ENCODE measurements around the gene CCNJ. TPM values are rescaled to one million over a fixed set of nuclear protein-coding genes. Genes with fewer than 3 reads are reported as not detected.
A peak's percentile ranks its signal among the peaks of the same experiment; 100 is the strongest.
"Not testable (repeated sequence)": the region's sequence is repeated elsewhere in the genome, so short reads cannot be mapped to it uniquely, and the experiment has no call there.

The CCNJ gene
- total RNA-seq, result 11.8 TPM

DNA sequence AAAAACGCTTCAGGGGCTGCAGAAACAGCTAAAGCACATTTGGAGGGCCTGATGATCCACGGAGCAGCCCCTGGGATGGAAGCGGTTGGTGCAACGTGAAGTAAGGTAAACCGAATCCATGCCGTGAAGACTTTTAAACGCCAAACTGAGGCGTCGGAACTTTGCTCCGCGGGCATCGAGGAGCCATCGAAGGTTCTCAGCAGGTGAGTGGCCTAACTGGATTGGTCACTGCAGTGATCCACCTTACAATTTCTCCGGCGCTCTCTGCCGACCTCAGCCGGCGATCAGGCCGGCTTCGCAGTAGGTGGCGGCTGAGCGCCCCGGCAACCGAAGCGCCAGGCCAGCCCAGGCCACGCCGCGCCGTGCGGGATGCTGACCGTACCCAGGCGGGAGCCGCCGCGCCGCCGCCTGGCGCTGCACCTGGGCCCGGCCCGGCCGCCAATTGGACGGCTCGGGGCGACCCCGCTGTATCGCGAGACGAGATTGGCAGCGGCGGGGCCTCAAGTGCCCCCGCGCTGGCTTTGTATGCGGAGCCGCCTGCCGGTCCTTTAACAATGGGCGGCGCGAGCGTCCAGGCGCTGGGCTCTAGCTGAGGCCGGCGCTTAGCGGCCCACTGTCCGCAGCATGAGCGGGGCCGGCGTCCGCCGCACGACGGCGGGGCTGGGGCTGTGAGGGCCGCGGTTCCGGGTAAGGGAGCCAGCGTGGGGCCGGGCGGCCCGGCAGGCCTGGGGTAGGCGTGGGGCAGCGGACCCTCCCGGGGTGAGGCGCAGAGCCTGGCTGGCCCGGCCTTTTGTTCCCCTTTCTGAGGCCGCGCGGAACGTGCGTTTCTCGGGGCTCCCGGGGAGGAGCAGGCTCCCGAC lies at the start of gene CCNJ:
TSS of gene CCNJ (plus strand) at position 551 of the 860 bp plus-strand sequence. CDS start 811 bp downstream, outside the sequence.
- peak; percentile 68 to 90 (median 86) for DNase-seq (ENCODE audit: low read depth in 2 of 3, low spot score in 2 of 3)

DNA sequence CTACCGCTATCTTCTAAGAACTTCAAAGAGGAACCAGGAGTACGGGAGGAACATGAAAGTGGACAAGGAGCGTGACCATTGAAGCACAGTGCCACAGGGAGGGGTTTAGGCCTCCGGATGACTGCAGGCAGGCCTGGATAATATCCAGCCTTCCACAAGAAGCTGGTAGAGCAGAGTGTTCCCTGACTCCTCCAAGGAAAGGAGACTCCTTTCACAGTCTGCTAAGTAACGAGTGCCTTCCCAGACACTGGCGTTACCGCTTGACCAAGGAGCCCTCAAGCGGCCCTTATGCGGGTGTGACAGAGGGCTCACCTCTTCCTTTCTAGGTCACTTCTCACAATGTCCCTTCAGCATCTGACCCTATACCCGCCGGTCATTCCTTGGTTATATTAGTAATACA lies 49.0 kb upstream of the CCNJ start:
- DNase-seq (ENCODE audit: low read depth in 2 of 3, low spot score in 2 of 3), result not testable (repeated sequence)

DNA sequence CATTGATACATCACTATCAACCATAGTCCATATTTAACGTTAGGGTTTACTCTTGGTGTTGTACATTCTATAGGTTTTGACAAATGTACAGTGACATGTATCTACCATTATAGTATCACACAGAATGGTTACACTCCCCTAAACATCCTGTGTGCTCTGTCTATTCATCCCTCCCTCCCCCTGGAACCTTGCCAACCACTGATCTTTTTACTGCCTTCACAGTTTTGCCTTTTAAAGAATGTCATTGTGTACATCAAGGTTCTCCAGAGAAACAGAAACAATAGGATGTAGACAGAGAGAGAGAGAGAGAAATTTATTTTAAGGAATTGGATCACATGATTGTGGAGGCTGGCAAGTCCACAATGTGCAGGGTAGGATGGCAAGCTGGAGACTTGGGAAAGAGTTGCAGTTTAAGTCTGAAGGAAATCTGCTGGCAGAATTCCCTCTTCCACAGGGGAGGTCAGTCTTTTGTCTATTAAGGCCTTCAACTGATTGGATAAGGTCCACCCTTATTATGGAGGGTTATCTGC lies 45.1 kb upstream of the CCNJ start:
- no peak for DNase-seq (ENCODE audit: low read depth in 2 of 3, low spot score in 2 of 3)

GRCh38 chr10:96013956-96014355 lies 29.4 kb upstream of the CCNJ start:
- DNase-seq (ENCODE audit: low read depth in 2 of 3, low spot score in 2 of 3), result no peak

DNA sequence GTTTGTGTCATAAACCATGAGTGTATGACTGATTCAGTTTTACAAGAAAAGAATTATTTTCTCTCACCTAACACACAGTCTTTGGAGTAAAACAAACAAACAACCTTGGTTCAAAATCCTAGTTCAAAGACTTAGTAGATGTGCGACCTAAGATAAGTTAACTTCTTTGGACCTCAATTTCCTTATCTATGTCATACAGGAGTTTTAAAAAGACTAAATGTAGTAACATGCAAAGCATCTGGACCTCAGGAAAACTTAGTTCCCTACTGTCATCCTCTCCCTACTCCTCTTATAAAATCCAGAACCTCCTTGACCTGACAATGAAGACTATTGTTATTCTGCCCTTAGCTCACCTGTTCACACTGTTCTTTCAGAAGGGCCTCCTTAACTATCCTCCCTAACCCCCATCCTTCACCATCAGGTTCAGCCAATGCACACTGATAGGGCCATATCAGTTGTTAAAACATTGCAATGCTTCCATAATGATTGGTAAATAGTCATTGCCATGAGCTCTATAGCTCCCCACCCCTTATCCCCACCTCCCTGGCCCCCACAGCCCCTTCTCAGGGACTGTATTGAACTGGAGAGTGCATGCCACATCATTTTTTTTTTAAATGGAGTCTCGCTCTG lies 28.8 kb upstream of the CCNJ start:
- no peak for DNase-seq (ENCODE audit: low read depth in 2 of 3, low spot score in 2 of 3)

- DNase-seq (ENCODE audit: low read depth in 2 of 3, low spot score in 2 of 3), result peak; percentile 10 to 78 (median 60)
Measured at GRCh38 chr10:96017191-96017687, 26.1 kb upstream of the CCNJ start.

DNA sequence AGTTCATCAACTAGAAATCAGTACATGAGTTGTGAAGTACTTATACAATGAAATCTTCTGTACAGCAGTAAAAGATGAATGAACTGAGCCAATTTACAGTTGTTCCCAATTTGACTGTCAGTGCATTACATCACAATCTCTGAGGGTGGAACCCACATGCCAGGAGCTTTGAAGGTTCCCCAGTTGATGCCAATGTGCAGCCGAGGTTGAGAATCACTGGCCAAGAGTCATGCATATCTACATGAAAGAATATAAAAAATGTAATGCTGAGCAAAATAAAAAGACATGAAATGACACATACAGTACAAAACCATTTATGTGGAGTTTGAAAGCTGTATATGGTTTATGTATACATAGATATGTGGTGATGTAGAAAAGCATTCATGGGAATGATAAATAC lies 22.1 kb upstream of the CCNJ start:
- no peak for DNase-seq (ENCODE audit: low read depth in 2 of 3, low spot score in 2 of 3)

- no peak for DNase-seq (ENCODE audit: low read depth in 2 of 3, low spot score in 2 of 3)
Measured at GRCh38 chr10:96022739-96023138, 20.6 kb upstream of the CCNJ start.

DNA sequence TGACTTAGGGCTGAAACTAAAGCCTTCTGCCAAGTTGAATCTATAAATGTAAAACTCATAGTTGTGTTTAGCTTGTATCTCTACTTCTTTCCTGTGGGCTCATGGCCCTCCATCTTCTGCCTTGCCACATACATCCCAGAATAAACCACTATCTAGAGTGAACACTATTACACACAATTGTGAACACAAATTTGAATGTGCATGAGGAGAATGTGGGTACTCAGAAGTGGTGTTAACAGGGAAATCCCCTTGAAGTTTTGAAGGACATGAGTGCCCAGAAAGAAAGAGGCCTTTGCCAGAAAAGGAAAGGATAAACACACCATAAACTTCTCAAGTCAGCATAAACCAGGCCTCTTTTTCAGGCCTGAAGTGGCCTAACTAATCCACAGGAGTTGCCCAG lies 20.2 kb upstream of the CCNJ start:
- DNase-seq (ENCODE audit: low read depth in 2 of 3, low spot score in 2 of 3), result no peak

DNA sequence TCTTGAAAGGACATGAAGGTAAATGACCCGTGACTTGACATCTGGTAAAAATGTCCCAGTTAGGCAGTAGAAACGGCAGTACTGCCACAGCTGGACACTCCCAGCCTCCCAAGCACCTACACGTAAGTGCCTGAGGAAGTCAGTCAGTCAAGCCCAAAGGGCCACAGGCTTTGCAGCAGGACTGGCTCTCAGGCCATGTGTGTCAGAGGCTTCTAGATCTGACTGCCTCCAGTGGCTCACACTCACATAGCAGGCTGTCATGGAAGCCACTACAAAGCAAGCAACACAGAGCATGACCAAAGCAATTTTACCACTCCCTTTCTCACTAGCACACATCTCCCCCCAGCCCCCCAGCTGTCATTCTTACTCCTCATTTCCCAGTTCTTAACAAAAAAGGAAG lies 17.8 kb upstream of the CCNJ start:
- DNase-seq (ENCODE audit: low read depth in 2 of 3, low spot score in 2 of 3), result peak in 1 of 3 donors; percentile 18

DNA sequence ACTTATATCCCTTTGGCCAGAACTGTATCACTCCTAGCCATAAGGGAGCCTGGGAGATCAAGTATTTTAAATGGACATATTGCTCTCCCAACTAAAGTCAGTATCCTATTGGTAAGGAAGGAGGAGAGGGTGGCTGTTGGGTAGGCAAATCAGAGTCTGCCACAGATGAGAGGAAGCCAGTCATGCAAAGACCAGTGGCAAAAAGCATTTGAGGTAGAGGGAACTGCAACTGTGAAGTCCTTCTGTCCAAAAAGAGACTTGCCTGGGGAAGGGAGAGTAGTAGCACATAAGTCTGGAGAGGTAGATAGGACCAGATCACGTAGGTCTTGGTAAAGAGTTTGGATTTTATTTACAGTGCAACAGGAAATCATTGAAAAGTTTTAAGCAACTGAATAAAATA lies 8.8 kb upstream of the CCNJ start:
- no peak for DNase-seq (ENCODE audit: low read depth in 2 of 3, low spot score in 2 of 3)

DNA sequence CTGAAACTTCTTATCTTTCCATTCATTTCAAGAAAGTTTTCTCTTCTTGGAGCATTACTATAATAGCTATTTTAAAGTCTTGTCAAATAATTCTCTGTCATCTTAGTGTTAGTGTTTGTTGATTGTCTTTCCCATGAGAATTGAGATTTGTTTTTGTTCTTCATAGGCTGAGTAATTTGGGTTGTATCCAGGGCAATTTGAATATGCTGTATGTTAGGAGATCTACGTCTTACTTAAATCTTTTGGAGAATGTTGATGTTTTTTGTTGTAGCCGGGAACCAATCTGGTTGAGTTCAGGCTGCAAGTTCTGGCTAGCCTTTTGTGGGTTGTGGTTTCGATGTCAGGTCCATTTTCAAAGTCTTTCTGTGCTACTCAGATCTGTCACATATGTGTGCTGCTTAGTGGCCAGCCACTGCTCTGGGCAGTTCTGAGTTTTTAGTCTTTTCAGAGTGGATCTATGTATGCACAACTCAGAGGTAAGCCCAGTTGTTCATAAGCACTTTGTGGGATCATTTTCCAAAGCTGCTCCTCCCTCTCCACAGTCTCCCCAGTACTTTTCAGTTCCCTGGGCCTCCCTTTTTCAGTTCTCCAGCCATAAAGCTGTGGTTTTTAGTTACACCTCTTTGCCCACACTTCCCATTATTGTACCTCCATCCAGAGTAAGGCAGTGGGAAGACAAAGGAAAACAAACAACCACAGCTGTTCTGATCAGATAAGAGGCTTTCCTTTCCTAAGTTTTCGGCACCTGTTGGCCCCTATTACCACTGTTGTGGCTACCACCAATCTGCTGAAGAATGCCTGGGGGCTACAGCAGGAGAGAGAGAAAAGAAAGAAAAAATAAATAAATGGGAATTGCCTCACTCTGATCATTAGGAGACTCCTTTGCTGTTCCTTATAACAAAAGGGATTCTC lies 4.7 kb upstream of the CCNJ start:
- no peak for DNase-seq (ENCODE audit: low read depth in 2 of 3, low spot score in 2 of 3)

DNA sequence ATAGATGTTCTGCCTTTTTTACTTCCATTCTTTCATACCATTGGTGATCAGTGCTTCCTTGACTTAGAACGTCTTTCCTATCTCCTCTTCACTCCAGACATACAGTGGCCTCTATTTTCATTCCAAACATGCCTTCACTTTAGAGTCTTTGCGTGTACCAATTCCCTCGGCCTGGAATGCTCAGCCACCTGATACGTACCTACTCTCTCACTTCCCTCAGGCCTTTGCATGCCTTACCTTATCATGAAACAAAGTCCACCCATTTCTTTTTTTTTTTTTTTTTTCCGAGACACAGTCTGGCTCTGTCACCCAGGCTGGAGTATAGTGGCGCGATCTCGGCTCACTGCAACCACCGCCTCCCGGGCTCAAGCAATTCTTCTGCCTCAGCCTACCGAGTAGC lies 2.2 kb upstream of the CCNJ start:
- no peak for DNase-seq (ENCODE audit: low read depth in 2 of 3, low spot score in 2 of 3)

- peak; percentile 22 to 64 (median 44) for DNase-seq (ENCODE audit: low read depth in 2 of 3, low spot score in 2 of 3)
Measured at GRCh38 chr10:96043893-96044715, 721 bp downstream of the CCNJ start.

DNA sequence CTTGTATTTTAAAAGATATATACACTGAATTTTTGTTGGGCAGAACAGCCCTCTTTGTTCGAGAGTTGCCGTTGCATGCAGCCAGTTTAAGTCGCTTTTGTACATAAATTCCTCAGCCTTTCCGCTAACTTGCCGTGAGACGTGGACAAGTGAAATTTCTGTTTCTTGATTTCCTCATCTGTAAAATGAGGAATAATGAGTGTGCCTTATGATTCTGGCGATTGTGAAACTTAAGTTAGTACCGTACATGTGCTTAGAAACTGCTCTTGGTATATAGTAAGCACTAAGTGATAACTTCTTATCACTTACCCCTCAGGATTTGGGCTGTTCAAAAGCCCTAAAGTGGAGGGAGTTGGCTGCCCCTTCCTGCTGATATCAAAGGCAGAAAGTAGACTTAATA lies 1.4 kb downstream of the CCNJ start:
- DNase-seq (ENCODE audit: low read depth in 2 of 3, low spot score in 2 of 3), result peak in 1 of 3 donors; percentile 14

- no peak for DNase-seq (ENCODE audit: low read depth in 2 of 3, low spot score in 2 of 3)
Measured at GRCh38 chr10:96046546-96046945, 3.2 kb downstream of the CCNJ start.

DNA sequence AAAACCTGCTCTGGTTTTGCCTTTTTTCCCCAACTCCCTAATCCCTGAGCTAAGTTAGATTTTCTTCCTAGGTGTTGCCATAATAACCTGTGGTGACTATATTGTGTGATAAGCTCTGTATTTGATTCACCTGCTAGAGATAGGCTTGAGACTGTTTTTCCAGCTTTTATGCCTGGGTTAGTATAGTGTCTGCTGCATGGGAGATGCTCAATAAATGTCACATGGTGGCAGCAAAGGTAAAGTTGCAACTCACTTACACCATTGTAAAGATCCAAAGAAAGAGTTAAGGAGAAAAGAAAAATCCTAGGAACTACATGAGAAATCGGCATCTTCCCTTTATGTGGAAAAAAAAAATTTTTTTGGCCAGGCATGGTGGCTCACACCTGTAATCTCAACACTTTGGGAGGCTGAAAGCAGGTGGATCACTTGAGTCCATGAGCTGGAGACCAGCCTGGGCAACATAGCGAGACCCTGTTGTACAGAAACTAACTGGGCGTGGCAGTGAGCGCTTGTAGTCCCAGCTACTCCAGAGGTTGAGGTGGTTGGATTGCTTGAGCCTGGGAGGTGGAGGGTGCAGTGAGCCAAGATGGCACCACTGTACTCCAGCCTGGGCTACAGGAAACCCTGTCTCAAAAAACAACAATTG lies 3.7 kb downstream of the CCNJ start:
- no peak for DNase-seq (ENCODE audit: low read depth in 2 of 3, low spot score in 2 of 3)

- DNase-seq (ENCODE audit: low read depth in 2 of 3, low spot score in 2 of 3), result not testable (repeated sequence)
Measured at GRCh38 chr10:96047925-96048324, 4.5 kb downstream of the CCNJ start.

DNA sequence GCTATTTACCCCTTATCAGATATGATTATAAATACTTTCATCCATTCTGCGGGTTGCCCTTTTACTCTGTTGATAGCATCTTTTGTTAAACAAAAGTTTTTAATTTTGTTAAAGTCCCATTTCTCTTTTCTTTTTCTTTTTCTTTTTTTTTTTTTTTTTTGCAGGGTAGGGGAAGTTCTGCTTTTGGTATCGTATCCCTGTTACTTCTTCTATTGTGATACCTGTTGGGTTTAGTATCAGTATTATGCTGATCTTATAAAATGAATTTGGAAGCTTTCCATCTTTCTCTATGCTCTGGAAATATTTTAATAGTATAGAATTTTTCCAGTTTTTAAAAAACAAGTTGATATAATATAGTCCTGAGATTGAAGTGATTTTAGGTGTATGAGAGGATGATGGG lies 6.0 kb downstream of the CCNJ start:
- DNase-seq (ENCODE audit: low read depth in 2 of 3, low spot score in 2 of 3), result no peak

Data from hematopoietic multipotent progenitor cell (in vitro differentiated cells).